Measurements from ENCODE around the gene LARGE1. TPM values are rescaled to one million over a fixed set of nuclear protein-coding genes. Genes with fewer than 3 reads are reported as not detected.
"Not testable (repeated sequence)": the region's sequence is repeated elsewhere in the genome, so short reads cannot be mapped to it uniquely, and the experiment has no call there.

LARGE1 gene
- total RNA-seq, 1 experiment from 2014 or later, result 4.1 TPM

- no peaks in the 10 kb centered on the region for H3K36me3 ChIP-seq
- DNase-seq, result peak; percentile 3
- H3K9me3 ChIP-seq, result no peaks in the 10 kb centered on the region
- no peaks in the 10 kb centered on the region for H3K27me3 ChIP-seq
- H3K4me3 ChIP-seq, result no peak overlapping the region
These were observed 443.6 kb downstream of the LARGE1 start for GRCh38 chr22:33476716-33477115.

- no peaks in the 10 kb centered on the region for H3K36me3 ChIP-seq
- DNase-seq, result no peak
- no peaks in the 10 kb centered on the region for H3K27me3 ChIP-seq
- H3K9me3 ChIP-seq, result no peaks in the 10 kb centered on the region
- H3K4me3 ChIP-seq, result no peak overlapping the region
These were observed 444.1 kb downstream of the LARGE1 start for GRCh38 chr22:33476206-33476605.

GRCh38 chr22:33474587-33474986, 445.7 kb downstream of the LARGE1 start:
- DNase-seq, result no peak
- Histone ChIP-seq H3K4me3 (no peak overlapping the region), H3K36me3 (no peaks in the 10 kb centered on the region), H3K27me3 (no peaks in the 10 kb centered on the region), H3K9me3 (no peaks in the 10 kb centered on the region)

- H3K4me3 ChIP-seq, result no peak overlapping the region
- DNase-seq, result no peak
These were observed 447.6 kb downstream of the LARGE1 start for GRCh38 chr22:33472462-33473344.

DNA sequence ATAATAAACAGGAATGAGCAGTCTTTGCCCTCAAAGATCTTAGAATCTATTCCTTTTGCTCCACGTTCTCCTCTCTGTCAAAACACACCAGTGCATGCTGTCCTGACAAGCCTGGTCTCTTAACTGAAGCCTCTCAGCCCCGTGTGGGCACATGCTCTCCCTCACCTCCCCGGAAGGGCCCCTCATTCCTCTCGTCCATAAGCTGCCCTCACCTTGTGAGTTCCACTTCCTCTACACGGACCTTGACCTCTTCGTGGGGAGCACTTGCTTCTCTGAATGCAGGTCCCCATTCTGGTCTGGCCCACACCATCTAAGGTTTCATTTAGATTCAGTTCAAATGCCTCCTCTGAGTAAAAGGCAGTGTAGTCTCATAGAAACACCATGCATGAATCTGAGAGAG, 449.8 kb downstream of the LARGE1 start:
- H3K9me3 ChIP-seq, result no peaks in the 10 kb centered on the region
- no peaks in the 10 kb centered on the region for H3K27me3 ChIP-seq
- H3K36me3 ChIP-seq, result no peaks in the 10 kb centered on the region
- DNase-seq, result no peak
- no peak overlapping the region for H3K4me3 ChIP-seq

More at GRCh38 chr22:33472462-33473344, 447.6 kb downstream of the LARGE1 start:
- Histone ChIP-seq H3K27me3 (no peaks in the 10 kb centered on the region), H3K36me3 (no peaks in the 10 kb centered on the region), H3K9me3 (no peaks in the 10 kb centered on the region)

GRCh38 chr22:33467620-33468095, 452.6 kb downstream of the LARGE1 start:
- Histone ChIP-seq H3K9me3 (no peaks in the 10 kb centered on the region), H3K27me3 (no peaks in the 10 kb centered on the region), H3K4me3 (no peak overlapping the region), H3K36me3 (no peaks in the 10 kb centered on the region)
- DNase-seq, result no peak

DNA sequence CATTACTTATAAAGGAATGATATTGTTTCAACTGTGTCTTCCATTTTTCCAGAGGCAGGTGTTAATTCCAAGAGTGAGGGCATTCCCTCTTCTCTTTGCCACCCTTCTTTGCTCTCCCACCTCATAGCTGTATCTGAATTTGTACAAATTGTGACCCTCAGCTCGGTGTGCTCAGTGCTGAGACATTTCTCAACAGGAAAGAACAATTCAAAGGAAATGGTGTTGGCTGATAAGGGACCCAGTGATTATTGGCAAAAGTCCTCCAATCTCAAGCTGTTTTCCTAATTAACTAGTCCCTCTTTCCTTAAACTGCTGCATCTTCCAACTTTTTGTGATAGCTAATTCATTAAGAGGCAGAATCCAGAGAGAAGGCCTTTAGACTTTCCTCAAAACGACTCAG, 453.2 kb downstream of the LARGE1 start:
- no peak overlapping the region for H3K4me3 ChIP-seq
- H3K9me3 ChIP-seq, result 0 out of 2 replicates have a peak, but pooled peaks cover 1% of the 10 kb centered on the region
- DNase-seq, result no peak
- H3K27me3 ChIP-seq, result no peaks in the 10 kb centered on the region
- no peaks in the 10 kb centered on the region for H3K36me3 ChIP-seq

- DNase-seq, result no peak
These were observed 454.7 kb downstream of the LARGE1 start for GRCh38 chr22:33465554-33465953.

DNA sequence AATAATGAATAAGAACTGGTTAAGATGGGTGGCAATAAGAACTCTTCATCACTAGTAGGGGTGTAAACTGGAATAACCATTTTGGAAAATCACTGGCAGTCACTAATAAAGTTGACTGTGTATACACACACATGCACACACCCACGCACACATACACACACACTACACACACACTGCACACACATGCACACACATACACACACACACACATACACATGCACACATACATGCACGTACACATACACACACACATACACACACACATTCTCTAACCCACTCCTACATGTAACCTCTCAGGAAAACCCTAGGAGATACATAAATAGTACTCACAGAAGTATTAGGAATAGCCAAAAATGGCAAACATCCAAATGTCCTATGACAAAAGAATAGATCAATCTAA, 455.6 kb downstream of the LARGE1 start:
- Histone ChIP-seq H3K27me3 (no peaks in the 10 kb centered on the region), H3K4me3 (no peak overlapping the region), H3K9me3 (0 out of 2 replicates have a peak, but pooled peaks cover 4% of the 10 kb centered on the region), H3K36me3 (no peaks in the 10 kb centered on the region)
- DNase-seq, result no peak

More at GRCh38 chr22:33465554-33465953, 454.7 kb downstream of the LARGE1 start:
- no peaks in the 10 kb centered on the region for H3K36me3 ChIP-seq
- 0 out of 2 replicates have a peak, but pooled peaks cover 4% of the 10 kb centered on the region for H3K9me3 ChIP-seq
- no peak overlapping the region for H3K4me3 ChIP-seq
- no peaks in the 10 kb centered on the region for H3K27me3 ChIP-seq

GRCh38 chr22:33461698-33462434, 458.4 kb downstream of the LARGE1 start:
- no peak for DNase-seq
- Histone ChIP-seq H3K9me3 (0 out of 2 replicates have a peak, but pooled peaks cover 4% of the 10 kb centered on the region), H3K4me3 (no peak overlapping the region), H3K36me3 (no peaks in the 10 kb centered on the region), H3K27me3 (no peaks in the 10 kb centered on the region)

GRCh38 chr22:33461245-33461644, 459.0 kb downstream of the LARGE1 start:
- H3K9me3 ChIP-seq, DNase-seq, H3K36me3 ChIP-seq, H3K4me3 ChIP-seq, H3K27me3 ChIP-seq: not testable (repeated sequence)

GRCh38 chr22:33459137-33459536, 461.1 kb downstream of the LARGE1 start:
- Histone ChIP-seq H3K36me3 (no peaks in the 10 kb centered on the region), H3K9me3 (0 out of 2 replicates have a peak, but pooled peaks cover 4% of the 10 kb centered on the region), H3K4me3 (no peak overlapping the region), H3K27me3 (no peaks in the 10 kb centered on the region)
- DNase-seq, result no peak

GRCh38 chr22:33456511-33456910, 463.8 kb downstream of the LARGE1 start:
- no peak for DNase-seq
- H3K27me3 ChIP-seq, result no peaks in the 10 kb centered on the region

DNA sequence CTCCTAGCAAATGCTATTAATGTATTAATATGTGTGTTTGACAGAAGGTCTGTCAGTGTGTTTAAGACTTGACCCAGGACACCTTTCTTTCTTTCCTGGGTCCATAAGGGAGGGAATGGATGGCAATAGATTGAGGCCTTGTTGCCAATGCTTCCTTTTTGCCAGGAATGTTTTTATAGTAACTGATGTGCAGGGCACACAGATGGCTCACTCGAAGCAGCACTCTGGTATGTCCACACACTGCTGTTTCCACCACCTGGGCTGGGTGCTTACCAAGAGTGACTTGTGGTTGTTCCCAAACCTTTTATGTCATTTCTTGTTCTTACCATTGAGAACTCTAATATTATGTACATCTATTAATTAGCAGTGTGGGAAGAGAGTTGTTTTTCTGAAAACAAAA, 465.2 kb downstream of the LARGE1 start:
- DNase-seq, result no peak
- H3K36me3 ChIP-seq, result no peaks in the 10 kb centered on the region
- H3K27me3 ChIP-seq, result no peaks in the 10 kb centered on the region
- H3K9me3 ChIP-seq, result no peaks in the 10 kb centered on the region
- no peak overlapping the region for H3K4me3 ChIP-seq

More at GRCh38 chr22:33456511-33456910, 463.8 kb downstream of the LARGE1 start:
- Histone ChIP-seq H3K9me3 (no peaks in the 10 kb centered on the region), H3K4me3 (no peak overlapping the region), H3K36me3 (no peaks in the 10 kb centered on the region)

GRCh38 chr22:33451866-33452469, 468.3 kb downstream of the LARGE1 start:
- H3K9me3 ChIP-seq, result no peaks in the 10 kb centered on the region
- H3K4me3 ChIP-seq, result no peak overlapping the region
- no peak for DNase-seq
- no peaks in the 10 kb centered on the region for H3K27me3 ChIP-seq
- H3K36me3 ChIP-seq, result no peaks in the 10 kb centered on the region

GRCh38 chr22:33450756-33451155, 469.5 kb downstream of the LARGE1 start:
- Histone ChIP-seq H3K36me3 (no peaks in the 10 kb centered on the region), H3K27me3 (no peaks in the 10 kb centered on the region), H3K4me3 (no peak overlapping the region), H3K9me3 (no peaks in the 10 kb centered on the region)
- DNase-seq, result no peak

- no peaks in the 10 kb centered on the region for H3K27me3 ChIP-seq
- H3K4me3 ChIP-seq, result no peak overlapping the region
- H3K9me3 ChIP-seq, result no peaks in the 10 kb centered on the region
- H3K36me3 ChIP-seq, result no peaks in the 10 kb centered on the region
- DNase-seq, result no peak
These were observed 472.5 kb downstream of the LARGE1 start for GRCh38 chr22:33447733-33448132.
